ENCODE measurements around the gene NDUFB10. TPM values are rescaled to one million over a fixed set of nuclear protein-coding genes. Genes with fewer than 3 reads are reported as not detected.
"Not testable (repeated sequence)": the region's sequence is repeated elsewhere in the genome, so short reads cannot be mapped to it uniquely, and the experiment has no call there.

The NDUFB10 gene
- total RNA-seq, 4 donors from 2014 or later: 172 to 215 (median 189) TPM

DNA sequence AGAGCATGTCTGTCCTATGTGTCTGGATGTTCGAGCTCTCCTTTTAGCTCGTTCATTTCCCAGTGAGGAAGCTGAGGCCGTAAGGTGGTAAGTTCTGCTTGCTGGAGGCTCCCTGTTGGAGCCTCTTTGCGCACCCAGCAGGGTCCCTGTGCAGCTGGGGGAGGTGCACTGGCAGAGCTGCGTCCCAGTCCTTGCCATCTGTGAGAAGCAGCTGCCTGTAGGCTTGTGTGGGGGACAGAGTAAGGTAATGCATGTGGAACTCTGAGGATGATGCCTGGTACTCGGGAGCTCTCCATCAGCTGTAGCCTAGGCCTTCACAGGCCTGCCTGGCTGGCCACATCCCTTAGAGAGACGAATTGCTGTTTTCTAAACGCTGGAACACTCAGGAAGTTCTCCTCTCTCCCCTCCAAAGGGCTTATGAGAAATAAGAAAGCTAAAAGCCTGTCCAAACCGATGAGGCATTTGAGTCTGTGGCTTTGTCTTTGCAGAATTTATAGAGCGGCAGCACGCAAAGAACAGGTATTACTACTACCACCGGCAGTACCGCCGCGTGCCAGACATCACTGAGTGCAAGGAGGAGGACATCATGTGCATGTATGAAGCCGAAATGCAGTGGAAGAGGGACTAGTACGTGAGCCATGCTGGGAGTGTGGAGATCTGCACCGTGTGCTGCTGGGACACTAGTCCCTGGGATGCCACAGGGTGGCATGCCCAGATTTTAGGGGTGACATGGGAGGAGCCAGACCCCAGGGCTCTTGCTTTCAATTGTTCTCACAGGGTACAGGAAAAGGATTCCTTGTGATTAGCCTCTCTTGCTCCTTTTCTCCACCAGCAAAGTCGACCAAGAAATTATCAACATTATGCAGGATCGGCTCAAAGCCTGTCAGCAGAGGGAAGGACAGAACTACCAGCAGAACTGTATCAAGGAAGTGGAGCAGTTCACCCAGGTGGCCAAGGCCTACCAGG lies 1.6 kb downstream of the NDUFB10 start:
- Histone ChIP-seq H3K4me3 (peak overlapping the region in 3 of 4 donors; percentile 63 to 95 (median 75)), H3K27me3 (no peaks in the 10 kb centered on the region), H3K27ac (peak overlapping the region; percentile 84 to 91 (median 88)), H3K9me3 (no peaks in the 10 kb centered on the region), H3K4me1 (peaks cover 30 to 66% (median 42%) of the 10 kb centered on the region in 3 donors), H3K36me3 (peaks cover 8 to 31% (median 14%) of the 10 kb centered on the region in 3 donors)
- 23 to 30% methylated on average over 13 to 15 of the region's 20 CpGs for WGBS, 2 donors
- no peak for TF ChIP-seq POLR2A (IDR thresholded peaks at IDR 0.05)
- TF ChIP-seq, protein P1, sequence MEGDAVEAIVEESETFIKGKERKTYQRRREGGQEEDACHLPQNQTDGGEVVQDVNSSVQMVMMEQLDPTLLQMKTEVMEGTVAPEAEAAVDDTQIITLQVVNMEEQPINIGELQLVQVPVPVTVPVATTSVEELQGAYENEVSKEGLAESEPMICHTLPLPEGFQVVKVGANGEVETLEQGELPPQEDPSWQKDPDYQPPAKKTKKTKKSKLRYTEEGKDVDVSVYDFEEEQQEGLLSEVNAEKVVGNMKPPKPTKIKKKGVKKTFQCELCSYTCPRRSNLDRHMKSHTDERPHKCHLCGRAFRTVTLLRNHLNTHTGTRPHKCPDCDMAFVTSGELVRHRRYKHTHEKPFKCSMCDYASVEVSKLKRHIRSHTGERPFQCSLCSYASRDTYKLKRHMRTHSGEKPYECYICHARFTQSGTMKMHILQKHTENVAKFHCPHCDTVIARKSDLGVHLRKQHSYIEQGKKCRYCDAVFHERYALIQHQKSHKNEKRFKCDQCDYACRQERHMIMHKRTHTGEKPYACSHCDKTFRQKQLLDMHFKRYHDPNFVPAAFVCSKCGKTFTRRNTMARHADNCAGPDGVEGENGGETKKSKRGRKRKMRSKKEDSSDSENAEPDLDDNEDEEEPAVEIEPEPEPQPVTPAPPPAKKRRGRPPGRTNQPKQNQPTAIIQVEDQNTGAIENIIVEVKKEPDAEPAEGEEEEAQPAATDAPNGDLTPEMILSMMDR (IDR thresholded peaks at IDR 0.05): peak in 1 of 6 experiments; percentile 10
- intact Hi-C loops (cut with DNase I): no loop called here
- no peak for DNase-seq

DNA sequence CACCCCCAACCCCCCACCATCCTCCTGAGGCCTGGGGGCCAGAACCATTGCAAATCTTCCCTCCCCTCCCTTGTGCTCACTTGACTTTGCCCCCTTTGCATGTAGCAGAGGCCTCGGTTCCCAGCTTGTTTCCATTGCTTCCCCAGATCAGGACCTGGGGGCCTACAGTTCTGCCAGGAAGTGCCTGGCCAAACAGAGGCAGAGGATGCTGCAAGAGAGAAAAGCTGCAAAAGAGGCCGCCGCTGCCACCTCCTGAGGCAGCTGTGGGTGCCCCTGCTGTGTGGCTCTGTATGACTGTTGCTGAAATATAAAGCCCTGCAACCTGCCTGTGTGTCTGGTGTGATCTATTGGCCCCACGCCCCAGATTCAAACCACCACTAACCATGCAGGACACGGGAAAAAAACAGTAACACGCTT lies 2.3 kb downstream of the NDUFB10 start:
- peaks cover 8 to 31% (median 14%) of the 10 kb centered on the region in 3 donors for H3K36me3 ChIP-seq
- peak overlapping the region in 1 of 4 donors; percentile 91 for H3K27ac ChIP-seq
- no peak for DNase-seq
- no peaks in the 10 kb centered on the region for H3K9me3 ChIP-seq
- TF ChIP-seq, protein P1 (IDR thresholded peaks at IDR 0.05): no peak
- TF ChIP-seq POLR2A (IDR thresholded peaks at IDR 0.05): no peak
- 41 to 42% methylated on average over 5 of the region's 6 CpGs for WGBS, 2 donors
- H3K4me3 ChIP-seq: no peak overlapping the region
- intact Hi-C loops (cut with DNase I): no loop called here
- peaks cover 33 to 73% (median 43%) of the 10 kb centered on the region in 3 donors for H3K4me1 ChIP-seq
- no peaks in the 10 kb centered on the region for H3K27me3 ChIP-seq

- DNase-seq; H3K27me3 ChIP-seq; intact Hi-C loops (cut with DNase I); H3K9me3 ChIP-seq: not testable (repeated sequence)
- H3K4me3 ChIP-seq: peak overlapping the region in 3 of 4 donors; percentile 86 to 99 (median 89)
- peak overlapping the region in 3 of 4 donors; percentile 95 to 99 (median 98) for H3K27ac ChIP-seq
- H3K4me1 ChIP-seq: peaks cover 33 to 73% (median 43%) of the 10 kb centered on the region in 3 donors
- 48 to 74% methylated on average over 10 to 13 of the region's 37 CpGs for WGBS, 2 donors
- H3K36me3 ChIP-seq: peaks cover 8 to 31% (median 14%) of the 10 kb centered on the region in 3 donors
Observed at GRCh38 chr16:1962161-1963153, 3.1 kb downstream of the NDUFB10 start.

- DNase-seq: no peak
- H3K36me3 ChIP-seq: peaks cover 8 to 31% (median 14%) of the 10 kb centered on the region in 3 donors
- H3K4me3 ChIP-seq: peak overlapping the region; percentile 84 to 99 (median 88)
- WGBS, 2 donors: 3 to 8% methylated on average over 21 to 25 of the region's 44 CpGs
- peaks cover 33 to 69% (median 41%) of the 10 kb centered on the region in 3 donors for H3K4me1 ChIP-seq
- H3K27me3 ChIP-seq: no peaks in the 10 kb centered on the region
- peak overlapping the region; percentile 95 to 99 (median 98) for H3K27ac ChIP-seq
- TF ChIP-seq, protein P1 (IDR thresholded peaks at IDR 0.05): no peak
- no peak for TF ChIP-seq POLR2A (IDR thresholded peaks at IDR 0.05)
- no peaks in the 10 kb centered on the region for H3K9me3 ChIP-seq
- intact Hi-C loops (cut with DNase I): no loop called here
Observed at GRCh38 chr16:1963806-1964505, 4.6 kb downstream of the NDUFB10 start.

All from esophagus squamous epithelium (tissue), 5 donors.